Thymus (tissue), 11 donors: ENCODE data around the gene PER1. TPM values are rescaled to one million over a fixed set of nuclear protein-coding genes. Genes with fewer than 3 reads are reported as not detected.
"Not testable (repeated sequence)": the region's sequence is repeated elsewhere in the genome, so short reads cannot be mapped to it uniquely, and the experiment has no call there.

Experiments used
- DNase-seq, 9 donors: peaks; one replicate each; pipeline ENCODE4 v3.0.0-alpha.2; 2013; ENCODE audit warnings: low spot score in 9 of 9, low read depth in 6 of 9, missing footprints in 1 of 9
- H3K27ac ChIP-seq, 2 donors: one replicate each; pipeline ENCODE4 v1.5.1; 2013; ENCODE audit warnings: control low read depth in 1 of 2, low read depth in 1 of 2, low read length in 1 of 2, mild to moderate bottlenecking in 1 of 2, moderate library complexity in 1 of 2
- H3K27me3 ChIP-seq, 2 donors: one replicate each; pipeline ENCODE4 v1.5.1; 2013; ENCODE audit warnings: low read length in 1 of 2; ENCODE audit not compliant: control insufficient read depth in 2 of 2, insufficient read depth in 1 of 2
- H3K36me3 ChIP-seq, 2 donors: one replicate each; pipeline ENCODE4 v1.5.1; 2013; ENCODE audit warnings: low read length in 1 of 2, mild to moderate bottlenecking in 1 of 2, moderate library complexity in 1 of 2; ENCODE audit not compliant: control insufficient read depth in 2 of 2, insufficient read depth in 2 of 2
- H3K4me1 ChIP-seq, 2 donors: one replicate each; pipeline ENCODE4 v1.5.1; 2013; ENCODE audit warnings: low read length in 2 of 2; ENCODE audit not compliant: control insufficient read depth in 2 of 2, insufficient read depth in 2 of 2
- H3K4me3 ChIP-seq, 2 donors: one replicate each; pipeline ENCODE4 v1.5.1; 2013; ENCODE audit warnings: low read length in 2 of 2, control low read depth in 1 of 2, mild to moderate bottlenecking in 1 of 2
- H3K9me3 ChIP-seq, 2 donors: one replicate each; pipeline ENCODE4 v1.5.1; 2013; ENCODE audit warnings: low read length in 1 of 2, mild to moderate bottlenecking in 1 of 2; ENCODE audit not compliant: control insufficient read depth in 2 of 2, insufficient read depth in 1 of 2
- WGBS: extraction: QIAGEN DNeasy Blood & Tissue Kit; methylation state at CpG from one replicate; pipeline ENCODE4 v1.1.7; 2013; 5-methylcytosine and 5-hydroxymethylcytosine counted together
- polyA plus RNA-seq: library from polyadenylated mRNA; stranded (reverse); fragments of 200-250 nt; gene quantifications from one replicate; pipeline ENCODE4 v1.2.3, GENCODE V29; 2013
- total RNA-seq: library from RNA; stranded (reverse); fragments of 120-200 nt; gene quantifications from one replicate; pipeline ENCODE4 v1.2.4, GENCODE V29; 2013
- donor health status: healthy.

PER1 gene
- total and polyA plus RNA-seq, 2 donors, result 4.2 to 71.9 TPM

DNA sequence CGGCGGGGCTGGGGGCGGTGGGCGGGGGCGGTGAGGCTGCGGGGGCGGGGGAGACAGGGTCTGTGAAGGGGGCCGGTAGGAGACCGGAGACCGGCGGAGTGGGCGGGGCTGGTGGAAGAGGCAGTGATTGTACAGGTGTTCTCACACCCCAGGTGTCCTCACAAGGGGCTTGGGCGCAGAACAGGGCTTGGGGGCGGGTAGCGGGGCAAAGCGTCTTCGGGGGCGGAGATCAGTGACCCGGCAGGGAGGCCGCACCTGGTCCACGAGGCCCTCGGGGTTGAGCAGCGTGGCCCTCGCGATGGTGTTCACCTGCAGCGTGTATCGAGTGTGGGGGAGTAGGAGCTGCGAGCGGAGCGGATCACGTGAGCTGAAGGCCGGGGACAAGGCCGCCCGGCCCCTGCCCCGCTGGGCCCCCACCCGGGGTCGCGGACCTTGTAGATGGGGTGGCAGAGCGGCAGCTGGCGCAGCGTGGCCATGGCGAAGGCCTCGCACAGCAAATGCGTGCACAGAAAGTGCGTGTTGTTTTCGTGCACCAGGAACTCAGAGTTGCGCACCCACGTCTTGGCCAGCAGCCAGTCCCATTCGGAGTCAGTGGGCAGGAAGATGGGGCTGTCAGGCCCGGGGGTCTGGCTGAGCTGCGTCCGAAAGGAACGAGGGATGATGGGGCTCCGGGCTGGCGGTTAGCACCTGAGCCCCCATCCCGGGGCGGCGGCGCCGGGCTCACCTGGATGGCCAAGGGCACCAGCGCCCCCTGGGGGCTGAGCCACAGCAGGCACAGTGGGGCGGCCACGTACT lies 42.3 kb downstream of the PER1 start:
- Histone ChIP-seq H3K36me3 (no peaks in the 10 kb centered on the region), H3K4me3 (no peak overlapping the region), H3K4me1 (peaks cover 3 to 8% of the 10 kb centered on the region in 2 donors), H3K27ac (no peak overlapping the region), H3K27me3 (peaks cover 21 to 68% of the 10 kb centered on the region in 2 donors), H3K9me3 (no peaks in the 10 kb centered on the region)
- WGBS, result 27% methylated on average over 63 of the region's 63 CpGs
- DNase-seq, result peak in 4 of 9 donors; percentile 41 to 77 (median 68)

- WGBS, result 95% methylated on average over 33 of the region's 33 CpGs
- Histone ChIP-seq H3K27ac (no peak overlapping the region), H3K36me3 (no peaks in the 10 kb centered on the region), H3K4me1 (peaks cover 3 to 8% of the 10 kb centered on the region in 2 donors), H3K27me3 (peaks cover 17 to 61% of the 10 kb centered on the region in 2 donors), H3K9me3 (no peaks in the 10 kb centered on the region), H3K4me3 (no peak overlapping the region)
- no peak for DNase-seq
These were observed 43.1 kb downstream of the PER1 start for GRCh38 chr17:8108972-8109660.

DNA sequence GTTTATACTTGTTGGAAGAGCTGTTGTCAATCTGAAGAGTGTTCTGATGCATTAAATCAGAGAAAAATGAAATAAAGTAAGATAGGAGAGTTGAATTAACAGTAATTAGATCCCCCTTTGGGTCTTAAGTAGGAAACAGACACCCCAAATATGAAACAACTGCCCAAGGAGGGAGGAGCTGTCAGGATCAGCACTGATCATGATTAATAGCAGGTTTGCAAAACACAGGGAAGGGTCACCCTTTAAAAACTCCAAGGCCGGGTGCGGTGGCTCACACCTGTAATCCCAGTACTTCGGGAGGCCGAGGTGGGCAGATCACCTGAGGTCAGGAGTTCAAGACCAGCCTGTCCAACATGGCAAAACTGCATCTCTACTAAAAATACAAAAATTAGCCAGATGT lies 45.2 kb downstream of the PER1 start:
- H3K27ac ChIP-seq, DNase-seq, H3K36me3 ChIP-seq, H3K4me3 ChIP-seq, H3K4me1 ChIP-seq, H3K9me3 ChIP-seq: not testable (repeated sequence)
- WGBS, result 96% methylated on average over 4 of the region's 4 CpGs
- H3K27me3 ChIP-seq, result peaks cover 17 to 42% of the 10 kb centered on the region in 2 donors

DNA sequence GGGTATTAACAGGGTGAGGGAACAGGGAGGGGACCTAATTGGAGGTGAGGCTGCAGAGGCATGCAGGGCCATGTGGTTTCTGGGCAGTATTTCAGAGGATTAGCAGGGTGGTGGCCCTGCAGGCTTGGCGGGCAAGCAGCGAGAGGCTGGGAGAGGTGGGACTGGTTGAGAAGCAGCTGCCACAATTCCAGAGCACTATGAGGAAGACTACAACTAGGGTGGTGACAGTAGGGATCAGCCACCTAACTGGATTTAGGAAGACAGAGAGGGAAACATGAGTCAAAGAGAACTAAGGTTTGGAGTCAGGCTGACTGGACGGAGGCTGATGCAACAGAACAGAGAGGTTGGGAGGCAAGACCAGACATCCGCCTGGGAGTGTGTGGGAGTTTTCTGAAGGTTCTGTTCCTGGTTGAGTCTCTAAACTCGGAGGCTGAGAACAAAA lies 46.2 kb downstream of the PER1 start:
- H3K36me3 ChIP-seq, result no peaks in the 10 kb centered on the region
- no peaks in the 10 kb centered on the region for H3K9me3 ChIP-seq
- H3K4me1 ChIP-seq, result peaks cover 3 to 8% of the 10 kb centered on the region in 2 donors
- no peak overlapping the region for H3K4me3 ChIP-seq
- DNase-seq, result no peak
- peaks cover 17 to 33% of the 10 kb centered on the region in 2 donors for H3K27me3 ChIP-seq
- 98% methylated on average over 5 of the region's 5 CpGs for WGBS
- no peak overlapping the region for H3K27ac ChIP-seq

DNA sequence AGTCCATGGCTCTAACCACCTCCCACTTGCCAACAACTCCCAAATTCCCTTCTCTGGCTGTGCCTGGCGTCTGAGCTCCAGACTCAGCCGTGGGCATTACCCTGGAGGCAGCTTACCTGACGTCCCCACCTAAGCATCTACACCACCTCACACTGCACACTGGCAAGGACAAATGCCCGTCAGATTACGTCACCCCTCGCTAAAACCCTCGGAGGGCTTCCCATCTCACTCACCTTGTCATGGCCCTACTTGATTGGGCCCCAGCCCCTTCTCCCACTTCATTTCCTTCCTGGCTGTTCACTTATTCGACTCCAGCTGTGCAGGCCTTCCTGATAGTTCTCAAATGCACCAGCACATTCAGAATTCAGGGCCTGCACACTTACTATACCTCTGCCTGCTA lies 47.3 kb downstream of the PER1 start:
- H3K27ac ChIP-seq, result no peak overlapping the region
- no peaks in the 10 kb centered on the region for H3K9me3 ChIP-seq
- DNase-seq, result no peak
- H3K4me3 ChIP-seq, result no peak overlapping the region
- WGBS, result 75% methylated on average over 8 of the region's 8 CpGs
- peaks cover under 1 to 2% of the 10 kb centered on the region in 2 donors for H3K4me1 ChIP-seq
- peaks cover 8 to 22% of the 10 kb centered on the region in 2 donors for H3K27me3 ChIP-seq
- no peaks in the 10 kb centered on the region for H3K36me3 ChIP-seq

GRCh38 chr17:8103549-8103948 lies 48.7 kb downstream of the PER1 start:
- no peak for DNase-seq
- H3K27ac ChIP-seq, result no peak overlapping the region
- H3K4me1 ChIP-seq, result no peaks in the 10 kb centered on the region
- no peaks in the 10 kb centered on the region for H3K36me3 ChIP-seq
- no peak overlapping the region for H3K4me3 ChIP-seq
- H3K9me3 ChIP-seq, result no peaks in the 10 kb centered on the region
- 96% methylated on average over 4 of the region's 4 CpGs for WGBS
- peaks cover 5 to 9% of the 10 kb centered on the region in 2 donors for H3K27me3 ChIP-seq

DNA sequence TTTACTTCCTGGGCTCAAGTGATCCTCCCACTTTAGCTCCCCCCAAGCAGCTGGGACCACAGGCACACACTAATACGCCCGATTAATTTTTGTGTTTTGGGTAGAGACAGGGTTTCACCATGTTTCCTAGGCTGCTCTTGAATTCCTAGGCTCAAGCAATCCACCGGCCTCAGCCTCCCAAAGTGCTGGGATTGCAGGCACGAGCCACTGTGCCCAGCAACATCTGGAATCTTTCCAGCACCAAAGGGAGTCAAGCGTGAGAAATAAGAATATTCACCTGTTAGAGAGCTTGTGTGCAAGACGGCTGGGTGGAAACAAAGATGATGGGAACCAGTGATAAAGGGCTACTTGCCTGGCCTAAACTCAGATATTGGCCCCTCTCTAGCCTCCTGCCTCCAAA lies 50.5 kb downstream of the PER1 start:
- Histone ChIP-seq H3K9me3 (no peaks in the 10 kb centered on the region), H3K27me3 (peaks cover 0 to 3% of the 10 kb centered on the region in 2 donors), H3K36me3 (no peaks in the 10 kb centered on the region), H3K27ac (no peak overlapping the region), H3K4me3 (no peak overlapping the region), H3K4me1 (no peaks in the 10 kb centered on the region)
- DNase-seq, result no peak
- 92% methylated on average over 6 of the region's 6 CpGs for WGBS

GRCh38 chr17:8100763-8101162 lies 51.4 kb downstream of the PER1 start:
- H3K36me3 ChIP-seq, result no peaks in the 10 kb centered on the region
- H3K27ac ChIP-seq, result no peak overlapping the region
- peaks cover 0 to 12% of the 10 kb centered on the region in 2 donors for H3K27me3 ChIP-seq
- DNase-seq, result no peak
- no peaks in the 10 kb centered on the region for H3K4me1 ChIP-seq
- no peak overlapping the region for H3K4me3 ChIP-seq
- 93% methylated on average over 2 of the region's 2 CpGs for WGBS
- H3K9me3 ChIP-seq, result no peaks in the 10 kb centered on the region

DNA sequence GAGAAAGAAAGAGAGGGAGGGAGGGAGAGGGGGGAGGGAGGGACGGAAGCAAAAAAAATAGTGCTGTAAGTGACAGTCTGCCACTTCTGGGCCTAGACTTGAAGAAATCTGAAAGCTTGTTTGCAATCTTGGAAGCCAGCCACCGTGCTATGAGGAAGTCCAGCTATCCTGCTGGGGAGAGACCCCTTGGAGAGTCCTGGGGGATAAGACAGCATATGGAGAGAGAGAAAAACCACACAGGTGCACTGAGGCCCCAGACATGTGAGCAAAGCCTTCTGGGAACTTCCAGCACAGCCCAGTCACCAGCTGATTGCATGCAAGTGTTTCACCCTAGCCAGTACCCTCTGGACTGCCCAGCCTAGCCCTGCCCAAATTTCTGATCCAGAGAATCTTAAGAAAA lies 52.1 kb downstream of the PER1 start:
- Histone ChIP-seq H3K27ac (no peak overlapping the region), H3K36me3 (no peaks in the 10 kb centered on the region), H3K27me3 (peaks cover 0 to 18% of the 10 kb centered on the region in 2 donors), H3K4me1 (no peaks in the 10 kb centered on the region), H3K9me3 (no peaks in the 10 kb centered on the region), H3K4me3 (no peak overlapping the region)
- no peak for DNase-seq
- 51% methylated on average over 2 of the region's 2 CpGs for WGBS
